Adrenal gland (tissue), 12 donors: ENCODE results near the gene CFH. TPM values are rescaled to one million over a fixed set of nuclear protein-coding genes. Genes with fewer than 3 reads are reported as not detected.

ENCODE experiments used
- DNase-seq, 7 donors: peaks; one replicate each; pipeline ENCODE4 v3.0.0-alpha.2; 2019 to 2020
- H3K27ac ChIP-seq, 5 donors: fragments of 200-600 bp; sonication (generic) in 4 of 5; 1 replicate in 3 of 5; 2 replicates in 2 of 5; pipeline versions ENCODE4 v1.5.1 to v1.8.0; 2016 to 2020; ENCODE audit warnings: mild to moderate bottlenecking in 1 of 5
- H3K27me3 ChIP-seq: fragments of 200-600 bp; 2 replicates; pipeline ENCODE4 v1.8.0; 2021
- H3K36me3 ChIP-seq, 2 donors: fragments of 200-600 bp; replicated peaks in 1 of 2; 1 replicate in 1 of 2; 2 replicates in 1 of 2; pipeline versions ENCODE4 v1.5.1 to v1.8.0; 2018 to 2022
- H3K4me1 ChIP-seq, 2 donors: fragments of 200-600 bp; replicated peaks in 1 of 2; 1 replicate in 1 of 2; 2 replicates in 1 of 2; pipeline versions ENCODE4 v1.5.1 to v1.8.0; 2018 to 2021
- H3K4me3 ChIP-seq, 4 donors: fragments of 200-600 bp; sonication (generic) in 3 of 4; one replicate each; pipeline ENCODE4 v1.5.1; 2016 to 2018
- H3K9me3 ChIP-seq, 3 donors: fragments of 200-600 bp; sonication (generic) in 1 of 3; replicated peaks in 1 of 3; 1 replicate in 2 of 3; 2 replicates in 1 of 3; pipeline versions ENCODE4 v1.5.1 to v1.8.0; 2016 to 2021
- CTCF ChIP-seq, 6 experiments: fragments of 450-650 bp in 4 of 6; fragments of 200-600 bp in 2 of 6; sonication (generic) in 1 of 6; IDR thresholded peaks; 1 replicate in 5 of 6; 2 replicates in 1 of 6; pipeline versions ENCODE4 v1.5.1 to v1.8.0; 2016 to 2021; ENCODE audit warnings: antibody characterized with exemption in 6 of 6, mild to moderate bottlenecking in 2 of 6, moderate library complexity in 1 of 6
- POLR2A ChIP-seq, 2 donors: fragments of 450-650 bp; IDR thresholded peaks; one replicate each; pipeline ENCODE4 v1.6.1; 2017; ENCODE audit warnings: antibody characterized with exemption in 2 of 2, mild to moderate bottlenecking in 2 of 2, moderate library complexity in 1 of 2
- WGBS, 4 donors: extraction: QIAGEN DNeasy Blood & Tissue Kit in 2 of 4; methylation state at CpG; one replicate each; pipeline versions ENCODE4 v1.1.5 to v1.1.7; 2013 to 2017; 5-methylcytosine and 5-hydroxymethylcytosine counted together
- intact Hi-C, 2 donors: fragments of 100-400 bp; cut with DNase I; formaldehyde crosslinking; loops; one replicate each; pipeline versions ENCODE4 v1.14.1 to v1.15.0; 2022 to 2023
- polyA plus RNA-seq, 3 donors: library from polyadenylated mRNA; stranded (reverse); fragments of 200-250 nt in 2 of 3; fragments of 350-450 nt in 1 of 3; fragmentation: Illumina TruSeq in 1 of 3; extraction: RNeasy Lipid Tissue Mini Kit (QIAGEN cat#74804) in 1 of 3; gene quantifications; one replicate each; pipeline ENCODE4 v1.2.3, GENCODE V29; 2013 to 2014
- total RNA-seq, 9 donors: library from RNA; depleted of rRNA in 4 of 9; stranded (reverse); fragments of >200 nt in 4 of 9; fragments of 120-200 nt in 1 of 9; fragmentation: NEBNext Ultra II Directional in 1 of 9; extraction: Animal tissue kit (Norgen Biotek cat#: 25700) in 1 of 9; gene quantifications; one replicate each; pipeline versions ENCODE4 v1.1.0 to v1.2.4, GENCODE V29; 2013 to 2023
- donor health status: healthy with polysubstance abuse.
- donor health status: Bipolar disorder and iron deficiency.
- donor health status: DM: yes; HTN: yes; CAD: no.
- donor health status: DM: no; HTN: no; CAD: no.
- donor health status: DM: no; HTN: no; CAD: no.
- donor health status: DM: yes; HTN: yes; CAD: no.

CFH gene
- total and polyA plus RNA-seq, 12 donors, result 33.0 to 151 (median 74.4) TPM

- Histone ChIP-seq H3K27ac (no peak overlapping the region), H3K4me1 (no peaks in the 10 kb centered on the region), H3K4me3 (no peak overlapping the region), H3K36me3 (no peaks in the 10 kb centered on the region), H3K9me3 (no peaks in the 10 kb centered on the region), H3K27me3 (no peaks in the 10 kb centered on the region)
- TF ChIP-seq CTCF (IDR thresholded peaks at IDR 0.05), result no peak
- no peak for TF ChIP-seq POLR2A (IDR thresholded peaks at IDR 0.05)
- no peak for DNase-seq
- WGBS, 4 donors, result 63 to 86% (median 65%) methylated on average over 1 of the region's 1 CpG
- intact Hi-C loops, result no loop called here
These were observed 10.9 kb upstream of the CFH start for GRCh38 chr1:196640976-196641375.

GRCh38 chr1:196649990-196650389 is 1.9 kb upstream of the CFH start:
- intact Hi-C loops, result loop anchor here in 1 of 2 donors (10.0 kb wide), 1 partner anchor 495 kb away; no protein-coding TSS in a partner anchor
- no peak overlapping the region for H3K27ac ChIP-seq
- no peak for DNase-seq
- no peak for TF ChIP-seq CTCF (IDR thresholded peaks at IDR 0.05)
- TF ChIP-seq POLR2A (IDR thresholded peaks at IDR 0.05), result no peak
- H3K27me3 ChIP-seq, result no peaks in the 10 kb centered on the region
- H3K9me3 ChIP-seq, result no peaks in the 10 kb centered on the region
- no peaks in the 10 kb centered on the region for H3K36me3 ChIP-seq
- H3K4me1 ChIP-seq, result no peaks in the 10 kb centered on the region
- 77 to 88% (median 84%) methylated on average over 12 of the region's 12 CpGs for WGBS, 4 donors
- H3K4me3 ChIP-seq, result no peak overlapping the region

GRCh38 chr1:196650403-196650802 is 1.4 kb upstream of the CFH start:
- intact Hi-C loops, result loop anchor here in 1 of 2 donors (10.0 kb wide), 1 partner anchor 496 kb away; no protein-coding TSS in a partner anchor
- DNase-seq, result no peak
- H3K4me1 ChIP-seq, result no peaks in the 10 kb centered on the region
- no peak overlapping the region for H3K27ac ChIP-seq
- no peak overlapping the region for H3K4me3 ChIP-seq
- no peaks in the 10 kb centered on the region for H3K36me3 ChIP-seq
- no peaks in the 10 kb centered on the region for H3K27me3 ChIP-seq
- WGBS, 4 donors, result 77 to 83% (median 78%) methylated on average over 11 to 12 of the region's 12 CpGs
- H3K9me3 ChIP-seq, result no peaks in the 10 kb centered on the region
- TF ChIP-seq POLR2A (IDR thresholded peaks at IDR 0.05) (no peak), CTCF (IDR thresholded peaks at IDR 0.05) (no peak)

GRCh38 chr1:196651079-196651478 is 764 bp upstream of the CFH start:
- H3K4me3 ChIP-seq, result peak overlapping the region in 1 of 4 donors; percentile 44

More at GRCh38 chr1:196651079-196651478, 764 bp upstream of the CFH start:
- H3K9me3 ChIP-seq, result no peaks in the 10 kb centered on the region
- no peaks in the 10 kb centered on the region for H3K27me3 ChIP-seq
- TF ChIP-seq POLR2A (IDR thresholded peaks at IDR 0.05) (no peak), CTCF (IDR thresholded peaks at IDR 0.05) (no peak)
- 68 to 70% (median 69%) methylated on average over 3 of the region's 3 CpGs for WGBS, 4 donors
- H3K36me3 ChIP-seq, result no peaks in the 10 kb centered on the region
- intact Hi-C loops, result loop anchor here in 1 of 2 donors (10.0 kb wide), 1 partner anchor 496 kb away; no protein-coding TSS in a partner anchor
- no peaks in the 10 kb centered on the region for H3K4me1 ChIP-seq
- no peak overlapping the region for H3K27ac ChIP-seq
- no peak for DNase-seq
